Activated CD4-positive, alpha-beta memory T cell treated with anti-CD3 and anti-CD28 coated beads, Interleukin-2, amount 10 ng/mL, durations not matched to agents 7 days and 5 days (primary cell): Measurements from ENCODE around the gene ASCC1. TPM values are rescaled to one million over a fixed set of nuclear protein-coding genes. Genes with fewer than 3 reads are reported as not detected.

Experiments
- CTCF ChIA-PET: fragments of 350-600 bp; sonication (Branson Sonifier 250); formaldehyde crosslinking; loops from one replicate; lab custom pipeline; 2021; ENCODE audit warnings: antibody characterized with exemption, inconsistent platforms; lab: Charles Lee
- POLR2A ChIA-PET: fragments of 350-600 bp; sonication (Branson Sonifier 250); formaldehyde crosslinking; loops from one replicate; lab custom pipeline; 2021; ENCODE audit warnings: antibody characterized with exemption; lab: Charles Lee
- DNase-seq: peaks from one replicate; pipeline ENCODE4 v3.0.0-alpha.2; 2020
- H3K27ac Mint-ChIP-seq: one replicate; pipeline ENCODE4 v1.8.0; 2021; ENCODE audit warnings: mild to moderate bottlenecking, mixed read lengths
- H3K27me3 Mint-ChIP-seq: one replicate; pipeline ENCODE4 v1.8.0; 2021; ENCODE audit warnings: mixed read lengths
- H3K36me3 Mint-ChIP-seq: one replicate; pipeline ENCODE4 v1.8.0; 2021; ENCODE audit warnings: low read depth, mixed read lengths
- H3K4me1 Mint-ChIP-seq: one replicate; pipeline ENCODE4 v1.8.0; 2021; ENCODE audit warnings: mixed read lengths
- H3K4me3 Mint-ChIP-seq: one replicate; pipeline ENCODE4 v1.8.0; 2021; ENCODE audit warnings: mild to moderate bottlenecking, mixed read lengths
- H3K9me3 Mint-ChIP-seq: one replicate; pipeline ENCODE4 v1.8.0; 2021; ENCODE audit warnings: mixed read lengths
- total RNA-seq, 2 experiments: library from RNA; stranded (reverse); gene quantifications; one replicate each; pipeline ENCODE4 v1.2.3, GENCODE V29; 2021

The ASCC1 gene
- total RNA-seq, 2 experiments from 2014 or later: 35.5 to 36.2 TPM

DNA sequence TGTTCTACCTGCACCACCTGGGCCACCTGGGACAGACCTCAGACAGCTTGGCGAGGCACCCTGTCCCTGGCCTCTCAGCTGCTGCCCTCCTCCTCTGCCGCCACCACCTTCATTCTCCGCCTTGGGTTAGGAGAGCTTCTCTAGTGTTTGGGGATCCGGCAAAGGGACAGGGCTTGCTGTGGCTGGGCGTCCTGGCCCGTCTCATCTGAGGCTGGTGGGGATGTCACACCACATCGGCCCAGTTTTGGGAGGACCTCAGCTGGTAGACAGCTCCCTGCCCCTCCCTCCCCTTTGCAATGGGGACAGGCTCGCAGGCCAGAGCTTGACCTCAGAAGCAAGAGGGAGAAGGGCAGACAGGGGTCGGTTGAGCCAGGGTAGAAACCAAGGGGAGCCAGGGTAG is 154.1 kb downstream of the ASCC1 start:
- Mint-ChIP-seq H3K36me3 (peaks cover 63% of the 10 kb centered on the region), H3K4me1 (no peaks in the 10 kb centered on the region), H3K4me3 (no peak overlapping the region), H3K27ac (peak overlapping the region; percentile 9), H3K27me3 (no peaks in the 10 kb centered on the region), H3K9me3 (no peaks in the 10 kb centered on the region)
- ChIA-PET CTCF (interaction anchor here (1.1 kb wide), 1 partner anchor 13 kb away, joined by 5 read pairs; no protein-coding TSS in a partner anchor), POLR2A (interaction anchor here (1.2 to 2.2 kb wide), 7 partner anchors 10 to 273 kb away, joined by 3 to 6 read pairs (median 4); no protein-coding TSS in a partner anchor)
- no peak for DNase-seq

DNA sequence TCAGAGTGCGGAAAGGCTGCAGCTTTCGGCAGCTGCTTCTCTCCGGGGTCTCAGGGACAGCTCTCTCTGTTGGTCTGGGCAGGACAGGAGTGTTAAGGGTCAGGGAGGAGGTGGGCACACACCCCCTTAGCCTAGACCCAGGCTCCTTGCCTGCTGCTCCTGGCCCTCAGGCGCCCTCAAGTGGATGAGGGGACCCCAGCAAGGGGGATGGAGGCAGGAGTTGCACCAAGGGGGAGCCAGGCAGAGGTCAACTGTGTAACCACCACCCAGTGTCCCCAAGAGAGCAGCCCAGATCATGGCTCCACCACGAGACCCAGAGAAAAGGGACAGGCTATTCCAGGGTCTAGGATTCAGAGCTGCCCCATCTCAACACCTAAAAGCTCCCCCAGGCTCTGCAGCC is 154.6 kb downstream of the ASCC1 start:
- no peak for DNase-seq
- Mint-ChIP-seq H3K27ac (no peak overlapping the region), H3K4me3 (no peak overlapping the region), H3K4me1 (no peaks in the 10 kb centered on the region), H3K9me3 (no peaks in the 10 kb centered on the region), H3K36me3 (peaks cover 58% of the 10 kb centered on the region), H3K27me3 (no peaks in the 10 kb centered on the region)
- ChIA-PET POLR2A (interaction anchor here (1.1 to 2.2 kb wide), 7 partner anchors 10 to 113 kb away, joined by 3 to 6 read pairs (median 4); no protein-coding TSS in a partner anchor), CTCF (interaction anchor here (1.1 kb wide), 1 partner anchor 13 kb away, joined by 5 read pairs; no protein-coding TSS in a partner anchor)

DNA sequence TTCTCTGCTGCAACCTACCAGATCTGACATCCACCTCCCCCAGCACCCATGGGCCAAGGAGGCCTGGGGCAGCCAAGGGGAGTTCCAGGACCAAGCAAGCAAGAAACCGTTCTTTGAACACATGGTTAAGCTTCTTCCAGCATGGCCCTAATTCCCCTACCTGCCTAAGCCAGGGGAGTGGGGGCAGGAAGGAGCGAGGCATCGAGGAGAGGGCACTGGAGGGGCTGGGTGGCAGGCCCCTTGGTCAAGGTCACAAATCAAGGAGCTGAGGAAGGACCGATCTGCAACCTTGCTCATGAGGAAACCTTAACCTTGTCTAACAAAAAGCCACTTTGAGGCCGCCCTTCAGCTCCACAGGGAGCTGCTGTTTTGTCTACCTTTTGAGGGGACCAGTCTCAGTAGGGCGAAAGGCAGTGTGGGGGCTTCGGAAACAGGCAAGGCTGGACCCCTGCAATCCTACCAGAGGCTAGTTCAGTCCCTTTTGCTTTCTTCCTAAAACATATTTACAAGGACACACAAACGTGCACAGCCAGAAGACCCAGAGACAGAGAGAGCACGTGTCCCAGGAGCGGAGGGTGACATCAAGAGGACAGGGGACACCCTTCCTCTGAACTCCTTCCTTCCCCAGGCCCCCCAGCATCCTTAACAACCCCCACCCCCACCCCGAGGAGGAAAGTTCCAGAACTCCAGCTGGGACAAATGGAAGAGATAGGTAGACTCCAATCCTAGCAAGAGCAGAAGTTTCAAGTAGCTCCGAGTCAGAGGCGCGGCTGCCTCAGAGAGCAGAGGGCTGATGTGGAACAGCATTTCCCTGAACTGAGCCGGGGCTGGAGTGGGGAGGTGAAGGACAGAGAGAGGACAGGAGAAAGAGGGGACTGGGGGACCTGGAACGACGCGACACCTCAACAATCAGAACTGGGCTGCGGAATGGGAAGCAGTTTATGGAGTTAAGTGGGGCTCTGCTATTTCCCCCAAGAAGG is 155.9 kb downstream of the ASCC1 start:
- DNase-seq: no peak
- Mint-ChIP-seq H3K9me3 (no peaks in the 10 kb centered on the region), H3K27me3 (peaks cover 1% of the 10 kb centered on the region), H3K4me1 (no peaks in the 10 kb centered on the region), H3K27ac (no peak overlapping the region), H3K36me3 (peaks cover 46% of the 10 kb centered on the region), H3K4me3 (no peak overlapping the region)
- POLR2A ChIA-PET: interaction anchor here (0.8 to 1.8 kb wide), 6 partner anchors 11 to 277 kb away, joined by 3 to 8 read pairs (median 4); no protein-coding TSS in a partner anchor
- CTCF ChIA-PET: interaction anchor here (2.4 kb wide), 1 partner anchor 11 kb away, joined by 20 read pairs; no protein-coding TSS in a partner anchor

DNA sequence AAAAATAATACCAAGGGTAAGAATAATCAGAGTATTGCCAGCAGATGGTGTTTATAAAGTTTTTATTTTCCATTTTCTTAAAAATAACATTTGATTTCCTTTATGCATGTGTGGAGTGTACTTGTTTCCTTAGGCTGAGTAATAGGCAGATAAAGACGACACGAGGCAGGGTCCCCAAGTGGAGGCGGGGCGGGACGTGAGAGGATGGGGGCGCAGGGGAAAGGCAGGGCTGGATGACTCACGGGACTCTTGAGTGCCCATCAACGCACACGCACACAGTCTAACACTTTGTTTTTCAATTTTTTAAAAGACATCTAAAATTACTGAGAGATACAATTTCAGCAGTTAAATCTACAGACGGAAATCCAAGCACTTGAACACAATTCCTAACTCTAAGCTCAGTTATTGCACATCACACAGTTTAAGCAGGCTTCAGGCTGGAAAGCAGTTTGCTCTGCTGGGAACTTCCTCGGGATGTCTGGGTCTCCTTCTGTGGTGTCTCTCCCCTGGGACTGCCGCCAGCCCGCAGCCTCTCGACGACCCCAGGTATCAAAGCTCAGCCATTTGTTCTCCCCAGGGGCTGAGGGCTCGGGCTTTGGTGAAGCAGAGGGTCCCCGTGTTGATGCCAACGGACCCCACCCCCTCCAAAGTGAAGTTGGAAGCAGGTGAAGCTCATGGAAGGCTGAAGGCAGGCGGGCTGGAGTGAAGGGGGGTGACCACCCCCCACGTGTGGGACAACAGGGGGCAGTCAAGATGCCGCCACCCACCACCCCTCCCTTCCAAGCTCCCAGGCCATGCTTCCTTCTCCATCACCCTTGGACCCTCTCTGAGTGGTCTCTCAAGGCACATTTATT is 156.9 kb downstream of the ASCC1 start:
- H3K27ac Mint-ChIP-seq: peak overlapping the region; percentile 29
- H3K9me3 Mint-ChIP-seq: no peaks in the 10 kb centered on the region
- CTCF ChIA-PET: interaction anchor here (2.4 kb wide), 1 partner anchor 10 kb away, joined by 20 read pairs; no protein-coding TSS in a partner anchor
- H3K27me3 Mint-ChIP-seq: peaks cover 1% of the 10 kb centered on the region
- peaks cover 2% of the 10 kb centered on the region for H3K4me1 Mint-ChIP-seq
- H3K36me3 Mint-ChIP-seq: peaks cover 42% of the 10 kb centered on the region
- no peak overlapping the region for H3K4me3 Mint-ChIP-seq
- POLR2A ChIA-PET: interaction anchor here (0.6 to 1.8 kb wide), 7 partner anchors 8 to 278 kb away, joined by 3 to 8 read pairs (median 4); partner anchors contain the start of gene SPOCK2
- no peak for DNase-seq

DNA sequence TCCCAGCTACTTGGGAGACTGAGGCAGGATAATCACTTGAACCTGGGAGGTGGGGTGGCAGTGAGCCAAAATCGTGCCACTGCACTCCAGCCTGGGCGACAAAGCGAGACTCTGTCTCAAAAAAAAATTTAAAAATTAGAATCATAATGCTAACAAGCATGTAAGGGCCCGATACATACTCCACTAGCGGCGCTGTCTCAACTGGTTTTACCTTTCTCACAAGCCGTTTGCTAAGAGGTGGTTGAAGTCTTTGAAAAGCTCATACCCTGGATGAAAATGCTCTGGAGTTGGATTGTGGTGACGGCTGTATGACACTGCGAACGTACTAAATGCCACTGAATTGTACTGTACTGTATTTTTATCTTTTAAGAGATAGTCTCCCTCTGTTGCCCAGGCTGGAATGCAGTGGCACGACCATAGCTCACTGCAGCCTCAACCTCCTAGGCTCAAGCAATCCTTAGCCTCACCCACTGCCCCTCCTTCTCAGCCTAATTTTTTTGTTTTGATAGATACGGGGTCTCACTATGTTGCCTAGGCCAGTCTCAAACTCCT is 157.7 kb downstream of the ASCC1 start:
- Mint-ChIP-seq H3K36me3 (peaks cover 34% of the 10 kb centered on the region), H3K27me3 (peaks cover 1% of the 10 kb centered on the region), H3K4me1 (peaks cover 2% of the 10 kb centered on the region), H3K27ac (no peak overlapping the region), H3K9me3 (no peaks in the 10 kb centered on the region), H3K4me3 (no peak overlapping the region)
- DNase-seq: no peak
- ChIA-PET POLR2A (interaction anchor here (0.6 to 1.8 kb wide), 5 partner anchors 9 to 30 kb away, joined by 3 to 8 read pairs (median 5); partner anchors contain the start of gene SPOCK2), CTCF (interaction anchor here (2.4 kb wide), 1 partner anchor 10 kb away, joined by 20 read pairs; no protein-coding TSS in a partner anchor)

DNA sequence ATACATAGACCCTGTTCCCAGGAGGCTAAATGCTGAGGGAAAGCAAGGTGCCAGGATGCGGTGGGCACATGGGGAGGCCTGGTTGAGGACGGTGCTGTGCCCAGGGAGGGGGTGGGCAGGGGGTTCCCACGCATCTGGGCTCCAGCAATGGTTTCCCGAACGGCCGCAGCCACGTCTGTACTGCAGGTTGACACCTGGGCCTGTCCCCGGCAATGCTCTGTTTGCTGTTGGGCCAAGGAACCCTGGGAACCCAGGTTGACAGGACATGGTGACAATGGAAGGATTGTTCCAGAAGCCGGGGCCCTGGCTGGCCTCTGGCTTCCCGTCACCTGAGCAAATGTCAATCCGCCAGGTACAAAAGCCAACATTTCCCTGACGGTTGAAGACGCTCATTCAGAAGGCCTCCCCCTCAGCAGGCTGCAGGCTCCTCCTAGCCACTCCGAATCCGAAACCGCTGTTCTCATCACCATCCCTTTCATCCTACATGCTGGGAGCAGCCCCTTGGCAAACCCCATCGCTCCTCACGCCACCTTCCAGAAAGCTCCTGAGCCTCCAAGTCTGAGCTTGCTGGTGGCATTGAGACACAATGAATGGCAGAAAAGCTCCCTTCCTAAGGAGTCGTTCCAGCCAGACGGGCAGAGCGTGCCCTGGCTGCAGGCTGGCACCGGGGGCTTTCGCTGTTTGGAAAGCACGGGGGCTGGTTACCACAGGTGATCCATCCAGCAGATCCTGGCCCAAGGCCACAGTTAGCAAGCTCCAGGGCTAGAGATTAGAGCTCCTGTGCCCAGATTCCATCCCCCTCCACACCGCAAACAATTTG is 158.9 kb downstream of the ASCC1 start:
- Mint-ChIP-seq H3K36me3 (peaks cover 21% of the 10 kb centered on the region), H3K9me3 (no peaks in the 10 kb centered on the region), H3K27me3 (peaks cover 1% of the 10 kb centered on the region), H3K4me1 (peaks cover 2% of the 10 kb centered on the region), H3K27ac (no peak overlapping the region), H3K4me3 (no peak overlapping the region)
- DNase-seq: no peak
- ChIA-PET CTCF (interaction anchor here (1.0 to 1.9 kb wide), 2 partner anchors 9 to 280 kb away, joined by 3 to 8 read pairs; no protein-coding TSS in a partner anchor), POLR2A (interaction anchor here (1.4 to 1.6 kb wide), 4 partner anchors 9 to 32 kb away, joined by 4 to 5 read pairs (median 5); partner anchors contain the start of gene SPOCK2)

DNA sequence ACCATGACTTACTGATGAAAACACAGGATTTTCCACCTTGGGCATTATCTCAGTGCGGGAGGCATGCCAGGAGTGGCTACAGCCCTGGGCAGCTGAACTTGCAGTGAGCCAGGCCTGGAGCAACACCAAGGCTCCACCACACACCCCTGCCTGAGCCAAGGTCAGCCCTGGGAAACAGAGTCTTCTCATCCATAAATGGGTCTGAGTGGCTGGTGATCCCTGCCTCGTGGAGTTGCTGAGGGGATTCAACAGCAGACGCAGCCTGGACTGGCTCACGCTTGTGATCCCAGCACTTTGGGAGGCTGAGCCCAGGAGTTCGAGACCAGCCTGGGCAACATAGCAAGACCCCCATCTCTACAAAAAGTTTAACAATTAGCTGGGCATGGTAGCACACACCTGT is 160.0 kb downstream of the ASCC1 start:
- H3K4me1 Mint-ChIP-seq: peaks cover 2% of the 10 kb centered on the region
- H3K4me3 Mint-ChIP-seq: no peak overlapping the region
- H3K9me3 Mint-ChIP-seq: no peaks in the 10 kb centered on the region
- ChIA-PET CTCF (interaction anchor here (1.0 to 1.9 kb wide), 2 partner anchors 8 to 281 kb away, joined by 3 to 8 read pairs; no protein-coding TSS in a partner anchor), POLR2A (interaction anchor here (1.6 kb wide), 1 partner anchor 33 kb away, joined by 5 read pairs; the partner anchor contains the start of gene SPOCK2)
- H3K27me3 Mint-ChIP-seq: peaks cover 1% of the 10 kb centered on the region
- no peak overlapping the region for H3K27ac Mint-ChIP-seq
- no peak for DNase-seq
- peaks cover 12% of the 10 kb centered on the region for H3K36me3 Mint-ChIP-seq

DNA sequence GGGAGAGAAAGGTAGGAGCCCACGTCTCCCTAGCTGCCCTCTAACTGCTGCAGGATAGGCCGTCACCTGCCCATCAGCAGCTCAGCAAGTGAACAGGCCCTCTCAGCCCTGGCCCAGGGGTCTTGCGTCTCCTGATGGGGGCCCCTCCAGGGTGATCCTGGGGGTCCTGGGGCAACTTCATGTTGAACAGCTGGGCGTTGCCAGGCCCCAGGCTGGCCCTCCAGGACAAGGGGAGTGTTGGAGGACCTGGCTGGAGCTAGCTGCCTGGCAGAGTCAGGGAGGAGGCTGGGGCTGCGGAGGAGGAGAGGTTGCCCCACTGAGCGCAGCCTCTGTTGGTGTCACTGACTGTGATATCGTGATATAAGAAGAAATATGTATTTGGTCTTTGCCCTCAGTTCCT is 162.4 kb downstream of the ASCC1 start:
- Mint-ChIP-seq H3K36me3 (no peaks in the 10 kb centered on the region), H3K4me3 (no peak overlapping the region), H3K27me3 (peaks cover 1% of the 10 kb centered on the region), H3K4me1 (peaks cover 3% of the 10 kb centered on the region), H3K27ac (no peak overlapping the region), H3K9me3 (no peaks in the 10 kb centered on the region)
- DNase-seq: no peak
- ChIA-PET CTCF (no interaction called here), POLR2A (interaction anchor here (1.1 kb wide), 1 partner anchor 16 kb away, joined by 3 read pairs; no protein-coding TSS in a partner anchor)

DNA sequence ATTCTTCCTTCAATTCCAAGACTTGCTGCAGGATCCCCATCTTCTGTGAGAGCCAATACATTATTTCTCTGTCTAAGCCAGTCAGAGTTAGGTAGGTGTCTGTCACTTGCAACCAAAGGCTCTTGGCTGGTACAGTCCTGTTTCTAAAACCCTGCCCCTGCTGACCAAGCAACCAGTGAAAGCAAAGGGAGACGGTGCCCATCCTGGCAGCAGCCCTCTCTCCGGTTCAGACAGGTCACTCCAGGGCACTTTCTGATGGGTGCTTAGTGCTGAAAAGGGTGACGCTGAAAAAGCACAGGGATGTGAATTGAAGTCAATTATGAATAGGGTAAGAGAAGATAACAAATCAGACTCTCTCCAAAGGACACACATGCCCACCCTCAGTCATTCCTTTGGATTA is 165.2 kb downstream of the ASCC1 start:
- CTCF ChIA-PET: interaction anchor here (1.1 to 4.3 kb wide), 2 partner anchors 21 to 286 kb away, joined by 3 to 59 read pairs; no protein-coding TSS in a partner anchor
- Mint-ChIP-seq H3K27me3 (peaks cover 1% of the 10 kb centered on the region), H3K9me3 (no peaks in the 10 kb centered on the region), H3K36me3 (no peaks in the 10 kb centered on the region), H3K4me1 (peaks cover 7% of the 10 kb centered on the region), H3K27ac (no peak overlapping the region), H3K4me3 (no peak overlapping the region)
- POLR2A ChIA-PET: interaction anchor here (1.5 kb wide), 1 partner anchor 28 kb away, joined by 5 read pairs; no protein-coding TSS in a partner anchor
- DNase-seq: no peak

DNA sequence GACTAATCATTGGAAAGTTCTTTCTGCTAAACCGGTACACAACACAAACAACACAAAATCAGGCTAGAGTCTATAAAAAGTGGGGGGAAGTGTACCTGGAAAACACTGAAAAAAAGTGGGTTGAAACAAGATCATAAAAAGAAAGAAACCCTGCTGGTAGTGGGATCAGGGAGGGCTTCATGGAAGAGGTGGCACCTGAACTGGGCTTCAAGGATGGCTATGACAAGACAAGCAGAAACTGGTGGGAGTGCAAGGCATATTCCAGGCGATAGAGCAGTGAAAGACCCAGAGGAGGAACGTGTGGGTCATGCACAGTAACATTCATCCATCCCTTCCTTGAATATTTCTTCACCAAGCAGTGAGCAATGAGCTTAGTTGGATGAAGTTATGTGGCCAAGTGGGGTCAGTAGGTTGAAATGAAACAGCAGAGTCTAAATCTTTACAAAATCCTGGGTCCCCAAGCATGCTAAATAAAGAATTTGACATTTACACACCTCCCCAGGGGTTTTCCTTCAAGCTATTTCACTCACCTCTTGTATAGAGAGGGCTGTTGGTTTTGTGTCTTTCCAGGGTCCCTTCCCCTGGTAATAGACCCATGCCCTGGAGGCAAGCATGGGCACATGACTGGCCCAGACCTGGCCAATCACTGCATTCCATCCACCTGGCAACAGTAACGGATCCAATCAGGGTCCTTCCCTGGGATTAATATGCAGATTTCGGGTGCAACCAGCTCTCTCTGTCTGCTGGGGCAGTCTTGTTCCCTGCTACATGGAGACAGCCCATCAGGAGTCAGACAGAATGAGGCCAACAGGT is 165.9 kb downstream of the ASCC1 start:
- H3K4me1 Mint-ChIP-seq: peaks cover 10% of the 10 kb centered on the region
- H3K36me3 Mint-ChIP-seq: no peaks in the 10 kb centered on the region
- ChIA-PET POLR2A (interaction anchor here (1.5 kb wide), 1 partner anchor 29 kb away, joined by 5 read pairs; no protein-coding TSS in a partner anchor), CTCF (interaction anchor here (0.7 to 4.3 kb wide), 9 partner anchors 9 to 286 kb away, joined by 3 to 59 read pairs (median 4); no protein-coding TSS in a partner anchor)
- H3K9me3 Mint-ChIP-seq: no peaks in the 10 kb centered on the region
- H3K4me3 Mint-ChIP-seq: no peak overlapping the region
- H3K27me3 Mint-ChIP-seq: no peaks in the 10 kb centered on the region
- no peak for DNase-seq
- no peak overlapping the region for H3K27ac Mint-ChIP-seq
